Activated CD4-positive, alpha-beta T cell treated with anti-CD3 and anti-CD28 coated beads, Interleukin-2, amount 50 U/mL, for 16 hours (primary cell): Measurements from ENCODE around the gene TNS2.

Source experiments
- DNase-seq: peaks from one replicate; pipeline ENCODE4 v3.0.0-alpha.2; 2020

Gene TNS2

GRCh38 chr12:53058674-53059433 is 9.0 kb downstream of the TNS2 start:
- DNase-seq, result no peak

DNA sequence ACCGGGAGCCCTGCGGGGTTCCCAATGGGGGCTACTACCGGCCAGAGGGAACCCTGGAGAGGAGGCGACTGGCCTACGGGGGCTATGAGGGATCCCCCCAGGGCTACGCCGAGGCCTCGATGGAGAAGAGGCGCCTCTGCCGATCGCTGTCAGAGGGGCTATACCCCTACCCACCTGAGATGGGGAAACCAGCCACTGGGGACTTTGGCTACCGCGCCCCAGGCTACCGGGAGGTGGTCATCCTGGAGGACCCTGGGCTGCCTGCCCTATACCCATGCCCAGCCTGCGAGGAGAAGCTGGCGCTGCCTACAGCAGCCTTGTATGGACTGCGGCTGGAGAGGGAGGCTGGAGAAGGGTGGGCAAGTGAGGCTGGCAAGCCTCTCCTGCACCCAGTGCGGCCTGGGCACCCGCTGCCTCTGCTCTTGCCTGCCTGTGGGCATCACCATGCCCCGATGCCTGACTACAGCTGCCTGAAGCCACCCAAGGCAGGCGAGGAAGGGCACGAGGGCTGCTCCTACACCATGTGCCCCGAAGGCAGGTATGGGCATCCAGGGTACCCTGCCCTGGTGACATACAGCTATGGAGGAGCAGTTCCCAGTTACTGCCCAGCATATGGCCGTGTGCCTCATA is 9.7 kb downstream of the TNS2 start:
- no peak for DNase-seq

DNA sequence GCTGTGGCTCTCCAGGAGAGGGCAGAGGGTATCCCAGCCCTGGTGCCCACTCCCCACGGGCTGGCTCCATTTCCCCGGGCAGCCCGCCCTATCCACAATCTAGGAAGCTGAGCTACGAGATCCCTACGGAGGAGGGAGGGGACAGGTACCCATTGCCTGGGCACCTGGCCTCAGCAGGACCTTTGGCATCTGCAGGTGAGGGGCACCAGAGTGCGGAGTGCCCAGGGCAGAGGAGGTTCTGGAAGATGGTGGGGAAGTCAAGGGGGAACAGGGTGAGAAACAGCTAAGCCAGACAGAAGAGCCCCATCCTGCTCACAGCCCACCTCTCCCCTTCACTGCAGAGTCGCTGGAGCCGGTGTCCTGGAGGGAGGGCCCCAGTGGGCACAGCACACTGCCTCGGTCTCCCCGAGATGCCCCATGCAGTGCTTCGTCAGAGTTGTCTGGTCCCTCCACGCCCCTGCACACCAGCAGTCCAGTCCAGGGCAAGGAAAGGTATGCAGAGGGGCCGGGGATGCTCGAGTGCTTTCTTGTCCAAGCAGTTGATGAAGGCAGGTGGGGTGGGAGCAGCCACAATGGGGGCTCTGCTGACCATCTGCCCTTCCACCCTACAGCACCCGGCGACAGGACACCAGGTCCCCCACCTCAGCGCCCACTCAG is 10.3 kb downstream of the TNS2 start:
- DNase-seq, result no peak

GRCh38 chr12:53060721-53061276 is 10.9 kb downstream of the TNS2 start:
- DNase-seq, result no peak

DNA sequence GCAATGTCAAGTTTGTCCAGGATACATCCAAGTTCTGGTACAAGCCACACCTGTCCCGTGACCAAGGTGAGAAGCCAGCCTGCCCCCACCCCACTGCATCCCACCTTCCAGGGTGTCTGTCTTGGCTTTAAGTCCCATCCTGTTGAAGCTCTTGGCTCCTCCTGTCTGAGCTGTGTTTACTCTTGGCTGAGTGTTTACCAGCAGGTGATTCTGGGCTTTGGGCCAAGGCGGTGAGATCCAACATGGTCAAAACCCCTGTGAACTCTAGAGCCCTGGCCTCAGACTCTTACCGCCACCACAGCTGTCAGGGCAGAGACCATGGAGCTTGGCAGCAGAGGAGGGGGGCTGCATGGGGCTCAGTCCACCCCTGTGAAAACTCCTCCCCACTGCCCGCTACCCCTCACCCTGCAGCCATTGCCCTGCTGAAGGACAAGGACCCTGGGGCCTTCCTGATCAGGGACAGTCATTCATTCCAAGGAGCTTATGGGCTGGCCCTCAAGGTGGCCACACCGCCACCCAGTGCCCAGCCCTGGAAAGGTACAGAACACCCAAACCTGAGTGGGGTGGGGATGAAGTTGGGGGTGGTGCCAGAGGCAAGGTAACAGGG is 11.6 kb downstream of the TNS2 start:
- no peak for DNase-seq

- no peak for DNase-seq
Measured at GRCh38 chr12:53062011-53062961, 12.4 kb downstream of the TNS2 start.

GRCh38 chr12:53062977-53063707 is 13.3 kb downstream of the TNS2 start:
- DNase-seq, result no peak

DNA sequence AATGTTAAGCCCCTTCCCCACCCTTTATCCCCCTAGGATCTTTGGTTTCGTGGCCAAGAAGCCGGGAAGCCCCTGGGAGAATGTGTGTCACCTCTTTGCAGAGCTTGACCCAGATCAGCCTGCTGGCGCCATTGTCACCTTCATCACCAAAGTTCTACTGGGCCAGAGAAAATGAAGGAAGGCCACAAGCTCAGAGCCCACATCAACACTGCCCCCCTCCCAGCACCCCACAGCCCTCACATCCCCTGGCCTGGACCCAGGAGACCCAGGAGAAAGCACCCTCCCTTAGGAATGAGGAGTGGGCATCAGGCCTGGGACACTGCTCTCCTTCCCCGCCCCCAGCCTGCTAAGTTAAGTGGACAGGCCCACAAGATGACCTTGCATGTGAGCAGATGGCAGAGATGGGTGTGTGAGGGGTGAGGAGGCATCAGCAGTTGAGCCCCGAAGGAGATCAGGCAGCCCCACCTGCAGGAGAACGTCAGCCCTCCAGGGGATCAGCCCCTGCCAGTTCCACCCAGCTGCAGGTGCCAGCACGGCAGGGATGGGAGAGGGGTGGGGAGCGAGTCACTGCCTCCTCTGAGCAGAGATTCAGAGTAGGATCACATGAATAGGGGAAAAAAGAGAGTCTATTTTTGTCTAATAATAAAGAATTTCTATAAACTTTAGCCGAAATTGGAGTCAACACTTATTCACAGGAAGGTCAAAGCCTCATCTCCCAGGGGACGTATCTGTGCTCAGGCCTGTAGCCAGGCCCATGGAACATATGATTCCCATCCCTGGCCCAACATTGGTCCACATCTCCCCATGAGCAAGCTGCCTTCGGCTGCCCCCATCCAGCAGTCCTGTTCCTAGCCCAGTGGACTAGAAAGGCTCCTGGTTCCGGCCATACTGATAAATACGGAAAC is 14.1 kb downstream of the TNS2 start:
- DNase-seq, result no peak

DNA sequence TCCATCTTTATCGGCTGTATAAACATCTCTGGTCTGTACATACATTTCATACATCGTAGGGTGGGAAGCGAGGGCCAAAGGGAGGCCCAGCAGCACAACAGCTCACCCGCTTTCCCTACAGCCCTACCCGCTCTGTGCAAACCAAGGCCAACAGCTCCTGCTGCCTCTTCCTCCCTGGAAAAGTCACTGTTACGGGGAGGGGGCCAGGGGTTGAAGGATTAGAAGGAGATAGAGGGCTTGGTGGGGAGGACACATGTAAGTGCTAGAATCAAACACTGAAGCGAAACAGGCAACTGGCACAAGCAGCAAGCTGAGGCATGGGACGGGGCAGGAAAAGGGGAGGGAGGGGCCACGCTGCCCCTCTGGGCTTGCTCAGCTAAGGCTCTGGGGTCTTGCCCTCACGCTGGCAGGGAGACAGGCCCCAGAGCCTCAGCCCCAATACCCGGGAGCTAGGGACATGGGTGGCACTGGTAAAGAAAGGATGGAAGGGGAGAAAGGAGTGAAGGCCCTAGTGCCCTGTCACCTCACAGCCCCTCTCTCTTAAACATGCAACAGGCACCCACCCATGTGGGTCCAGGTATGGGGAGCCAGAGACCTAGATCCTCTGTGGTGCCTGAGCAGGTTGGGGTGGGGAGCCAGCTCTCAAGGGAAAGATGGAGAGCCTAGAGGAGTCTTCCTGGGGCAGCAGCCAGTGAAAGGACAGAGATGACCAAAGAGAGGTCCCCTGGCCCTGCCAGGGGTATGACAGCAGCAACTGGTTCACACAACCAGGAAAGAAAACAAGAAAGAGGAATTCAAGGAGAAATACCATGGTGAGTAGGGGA is 15.0 kb downstream of the TNS2 start:
- DNase-seq, result no peak

DNA sequence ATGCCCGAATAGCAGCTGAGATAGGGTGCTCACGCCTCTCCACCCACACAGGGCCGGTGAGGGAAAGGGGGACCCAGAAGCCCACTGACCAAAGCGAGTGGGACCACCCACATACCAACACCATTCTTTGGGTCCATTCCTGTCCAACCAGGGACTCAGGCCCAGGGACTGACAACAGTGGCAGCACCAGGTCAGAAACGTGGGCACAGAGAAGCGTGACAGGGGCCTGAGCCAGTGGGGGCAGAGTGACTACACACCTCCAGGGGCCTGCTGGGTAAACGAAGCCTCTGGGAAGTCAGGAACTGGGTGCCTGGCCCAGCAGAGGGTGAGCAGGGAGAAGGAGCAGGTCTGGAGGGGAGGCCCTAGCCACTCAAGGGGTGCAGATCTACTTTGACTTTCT is 15.6 kb downstream of the TNS2 start:
- DNase-seq, result no peak

- DNase-seq, result peak; percentile 68
Measured at GRCh38 chr12:53065975-53066931, 16.4 kb downstream of the TNS2 start.

DNA sequence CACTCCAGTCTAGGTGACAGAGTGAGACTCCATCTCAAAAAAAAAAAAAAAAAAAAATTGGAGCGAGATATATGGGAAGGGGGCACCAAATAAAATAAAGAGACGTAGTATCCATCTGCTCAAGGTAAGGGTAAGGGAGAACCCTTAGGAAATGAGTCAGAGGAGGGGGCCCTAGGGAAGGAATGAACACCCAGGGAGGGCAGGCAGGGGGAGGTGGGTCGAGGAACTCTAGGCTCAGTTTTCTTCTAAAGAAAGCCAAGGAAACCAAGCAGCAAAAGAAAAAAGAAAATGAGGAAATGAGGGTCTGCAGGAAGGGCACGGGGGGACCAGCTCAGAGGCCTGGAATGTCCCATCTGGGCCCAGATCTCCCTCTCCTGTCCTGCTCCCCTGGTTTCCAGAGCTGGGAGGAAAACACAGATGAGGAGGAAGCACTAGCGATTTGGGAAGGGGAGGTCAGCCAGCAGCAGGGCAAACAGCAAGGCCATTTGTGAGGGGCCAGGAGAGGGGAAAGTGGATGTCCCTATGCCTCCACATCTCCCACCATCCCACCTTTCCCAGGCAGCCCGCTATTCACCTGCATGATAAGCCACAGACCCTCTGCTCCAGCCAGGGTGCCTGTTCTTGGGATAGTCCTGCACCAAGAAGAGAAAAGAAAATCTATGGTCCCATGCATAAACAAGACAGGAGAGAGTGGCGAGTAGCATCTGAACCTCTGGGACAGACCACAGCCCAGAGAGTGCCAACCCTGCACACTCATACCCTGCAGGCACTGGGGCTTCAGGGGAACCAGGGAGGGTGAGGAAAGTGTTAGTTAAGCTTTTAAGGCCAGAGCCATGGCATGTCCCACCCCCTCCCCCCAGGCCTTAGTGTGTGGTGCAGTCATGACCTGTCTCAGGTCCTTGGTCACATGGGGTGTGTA is 17.5 kb downstream of the TNS2 start:
- DNase-seq, result no peak

GRCh38 chr12:53067993-53068770 is 18.3 kb downstream of the TNS2 start:
- DNase-seq, result no peak

- DNase-seq, result no peak
Measured at GRCh38 chr12:53068811-53069585, 19.1 kb downstream of the TNS2 start.

GRCh38 chr12:53069621-53070410 is 20.0 kb downstream of the TNS2 start:
- no peak for DNase-seq
